IMR-90 (cell line): ENCODE results near the gene SLC1A7. TPM values are rescaled to one million over a fixed set of nuclear protein-coding genes. Genes with fewer than 3 reads are reported as not detected.

Experiments used
- ATAC-seq: fragments of 200-7000 bp; cut with Tn5 transposase; 2 replicates; pipeline ENCODE4 v1.9.1; 2020; ENCODE audit warnings: low read depth, mild to moderate bottlenecking, moderate library complexity
- BruUV-seq: library from RNA; stranded (reverse); fragments of 400-500 nt; replicated peaks from 2 replicates; lab custom pipeline; 2021; lab: Mats Ljungman, UMichigan
- CTCF ChIA-PET: fragments of 300-600 bp; formaldehyde crosslinking; extraction: SDS; loops from one replicate; lab custom pipeline; 2021; ENCODE audit warnings: antibody characterized with exemption; lab: Yijun Ruan, JAX
- POLR2A ChIA-PET: fragments of 300-600 bp; sonication (Branson Sonifier 250); formaldehyde crosslinking; loops from one replicate; lab custom pipeline; 2022; ENCODE audit warnings: antibody characterized with exemption; ENCODE audit not compliant: unreplicated experiment; lab: Charles Lee
- DNase-seq: peaks from one replicate; pipeline ENCODE4 v3.0.0; 2013
- H2AFZ ChIP-seq: replicated peaks from 2 replicates; pipeline ENCODE3; 2013; ENCODE audit warnings: low read length, mild to moderate bottlenecking; ENCODE audit not compliant: poor library complexity
- H2AK5ac ChIP-seq: 2 replicates; pipeline ENCODE4 v1.6.1; 2013; ENCODE audit warnings: low read depth, low read length, inconsistent platforms
- H2AK9ac ChIP-seq: replicated peaks from 2 replicates; pipeline ENCODE3; 2013; ENCODE audit warnings: mild to moderate bottlenecking, low read depth, low read length, moderate library complexity; ENCODE audit not compliant: poor library complexity
- H2BK120ac ChIP-seq: 2 replicates; pipeline ENCODE4 v1.6.1; 2013; ENCODE audit warnings: low read depth, low read length, inconsistent platforms
- H2BK15ac ChIP-seq: 3 replicates; pipeline ENCODE4 v1.6.1; 2013; ENCODE audit warnings: low read depth, low read length, inconsistent platforms
- H2BK20ac ChIP-seq: 2 replicates; pipeline ENCODE4 v1.6.1; 2013; ENCODE audit warnings: low read depth, mild to moderate bottlenecking, inconsistent platforms, low read length, moderate library complexity
- H2BK5ac ChIP-seq: 2 replicates; pipeline ENCODE4 v1.6.1; 2013; ENCODE audit warnings: mild to moderate bottlenecking, low read depth, low read length, inconsistent platforms; ENCODE audit not compliant: poor library complexity, severe bottlenecking
- H3K14ac ChIP-seq: replicated peaks from 2 replicates; pipeline ENCODE4 v1.6.1; 2013; ENCODE audit warnings: low read depth, low read length, inconsistent platforms
- H3K18ac ChIP-seq: 2 replicates; pipeline ENCODE4 v1.6.1; 2013; ENCODE audit warnings: low read depth, low read length, control low read depth
- H3K23ac ChIP-seq: 2 replicates; pipeline ENCODE4 v1.6.1; 2013; ENCODE audit warnings: low read depth, low read length, inconsistent platforms
- H3K27ac ChIP-seq: 2 replicates; pipeline ENCODE4 v1.5.1; 2013; ENCODE audit warnings: mild to moderate bottlenecking, control low read depth, low read length; ENCODE audit not compliant: insufficient read depth
- H3K27me3 ChIP-seq: 2 replicates; pipeline ENCODE4 v1.6.1; 2013; ENCODE audit warnings: low read length; ENCODE audit not compliant: control insufficient read depth, insufficient read depth
- H3K36me3 ChIP-seq: 2 replicates; pipeline ENCODE4 v1.6.1; 2013; ENCODE audit warnings: low read length, mixed read lengths; ENCODE audit not compliant: control insufficient read depth, insufficient read depth
- H3K4ac ChIP-seq: 2 replicates; pipeline ENCODE4 v1.6.1; 2013; ENCODE audit warnings: low read depth, low read length, inconsistent platforms
- H3K4me1 ChIP-seq: 2 replicates; pipeline ENCODE4 v1.6.1; 2013; ENCODE audit warnings: low read length, mixed read lengths; ENCODE audit not compliant: control insufficient read depth, insufficient read depth
- H3K4me2 ChIP-seq: 2 replicates; pipeline ENCODE4 v1.6.1; 2013; ENCODE audit warnings: low read depth, mild to moderate bottlenecking, control low read depth, low read length, moderate library complexity
- H3K4me3 ChIP-seq: 2 replicates; pipeline ENCODE4 v1.5.1; 2013; ENCODE audit warnings: low read depth, mild to moderate bottlenecking, control low read depth, low read length, moderate library complexity; ENCODE audit not compliant: insufficient read depth
- H3K56ac ChIP-seq: 2 replicates; pipeline ENCODE4 v1.6.1; 2013; ENCODE audit warnings: low read length, inconsistent platforms; ENCODE audit not compliant: insufficient read depth; ENCODE audit errors: extremely low read depth
- H3K79me1 ChIP-seq, 2 experiments: 2 replicates each; pipeline ENCODE4 v1.6.1; 2013; ENCODE audit warnings: low read length in 2 of 2, inconsistent platforms in 1 of 2, low read depth in 1 of 2
- H3K9ac ChIP-seq: 2 replicates; pipeline ENCODE4 v1.6.1; 2013; ENCODE audit warnings: low read depth, low read length, control low read depth
- H3K9me1 ChIP-seq: 2 replicates; pipeline ENCODE4 v1.6.1; 2013; ENCODE audit warnings: low read length, inconsistent platforms; ENCODE audit not compliant: insufficient read depth
- H3K9me3 ChIP-seq: 2 replicates; pipeline ENCODE4 v1.6.1; 2013; ENCODE audit warnings: low read length; ENCODE audit not compliant: control insufficient read depth, insufficient read depth
- H4K20me1 ChIP-seq: 2 replicates; pipeline ENCODE4 v1.6.1; 2013; ENCODE audit warnings: low read length, inconsistent platforms; ENCODE audit not compliant: insufficient read depth
- H4K5ac ChIP-seq: 2 replicates; pipeline ENCODE4 v1.6.1; 2013; ENCODE audit warnings: mild to moderate bottlenecking, low read depth, low read length, control low read depth
- H4K8ac ChIP-seq, 2 experiments: 2 replicates each; pipeline ENCODE4 v1.6.1; 2013; ENCODE audit warnings: low read depth in 2 of 2, low read length in 2 of 2, control low read depth in 1 of 2, inconsistent platforms in 1 of 2
- H4K91ac ChIP-seq: 2 replicates; pipeline ENCODE4 v1.6.1; 2013; ENCODE audit warnings: low read depth, low read length, inconsistent platforms; ENCODE audit not compliant: insufficient read depth
- BHLHE40 ChIP-seq: fragments of 150-350 bp; IDR thresholded peaks from 2 replicates; pipeline ENCODE4 v1.6.1; 2016; ENCODE audit warnings: mild to moderate bottlenecking, low read depth, low read length
- CEBPB ChIP-seq: IDR thresholded peaks from 2 replicates; pipeline ENCODE4 v1.6.1; 2012; ENCODE audit warnings: low read depth, low read length, improper control_type of control experiment
- CHD1 ChIP-seq: IDR thresholded peaks from 2 replicates; pipeline ENCODE4 v1.6.1; 2012; ENCODE audit warnings: low read depth, low read length, improper control_type of control experiment
- CTCF ChIP-seq: conservative IDR thresholded peaks from 2 replicates; pipeline ENCODE4 v1.5.1; 2012; ENCODE audit warnings: mild to moderate bottlenecking, low read depth, low read length, improper control_type of control experiment
- ELK1 ChIP-seq: fragments of 150-350 bp; IDR thresholded peaks from 2 replicates; pipeline ENCODE4 v1.6.1; 2016; ENCODE audit warnings: low read depth, mild to moderate bottlenecking, low read length, moderate library complexity, borderline replicate concordance
- FOS ChIP-seq: fragments of 150-350 bp; IDR thresholded peaks from 2 replicates; pipeline ENCODE4 v1.6.1; 2016; ENCODE audit warnings: low read depth, low read length
- MAFK ChIP-seq: IDR thresholded peaks from 2 replicates; pipeline ENCODE4 v1.6.1; 2012; ENCODE audit warnings: low read depth, low read length, improper control_type of control experiment
- MAZ ChIP-seq: IDR thresholded peaks from 2 replicates; pipeline ENCODE4 v1.6.1; 2012; ENCODE audit warnings: low read depth, mild to moderate bottlenecking, low read length, improper control_type of control experiment, moderate library complexity, borderline replicate concordance
- MXI1 ChIP-seq: IDR thresholded peaks from 2 replicates; pipeline ENCODE4 v1.6.1; 2012; ENCODE audit warnings: low read depth, mild to moderate bottlenecking, low read length, moderate library complexity, borderline replicate concordance
- NFE2L2 ChIP-seq: fragments of 150-350 bp; IDR thresholded peaks from 2 replicates; pipeline ENCODE4 v1.6.1; 2016; ENCODE audit warnings: low read depth, mild to moderate bottlenecking, low read length
- POLR2A ChIP-seq: IDR thresholded peaks from 2 replicates; pipeline ENCODE4 v1.6.1; 2012; ENCODE audit warnings: mild to moderate bottlenecking, low read depth, low read length
- RAD21 ChIP-seq: IDR thresholded peaks from 2 replicates; pipeline ENCODE4 v1.6.1; 2012; ENCODE audit warnings: low read length, improper control_type of control experiment
- RCOR1 ChIP-seq: IDR thresholded peaks from 2 replicates; pipeline ENCODE4 v1.6.1; 2012; ENCODE audit warnings: mild to moderate bottlenecking, low read length, improper control_type of control experiment; ENCODE audit not compliant: insufficient replicate concordance
- RFX5 ChIP-seq: IDR thresholded peaks from 2 replicates; pipeline ENCODE4 v1.8.0; 2012; ENCODE audit warnings: low read depth, mild to moderate bottlenecking, low read length, moderate library complexity
- SMC3 ChIP-seq: fragments of 150-350 bp; IDR thresholded peaks from 2 replicates; pipeline ENCODE4 v1.6.1; 2016; ENCODE audit warnings: low read depth, mild to moderate bottlenecking, antibody characterized with exemption, low read length, moderate library complexity
- USF2 ChIP-seq: fragments of 150-350 bp; IDR thresholded peaks from 2 replicates; pipeline ENCODE4 v1.6.1; 2017; ENCODE audit warnings: mild to moderate bottlenecking, antibody characterized with exemption, low read length, low read depth
- WGBS, 2 experiments: methylation state at CpG; one replicate each; pipeline versions ENCODE4 v1.1.5 to v1.1.7; 2013; ENCODE audit warnings: missing lambda C conversion rate in 2 of 2; ENCODE audit not compliant: insufficient read length in 1 of 2; ENCODE audit errors: extremely low coverage in 2 of 2; 5-methylcytosine and 5-hydroxymethylcytosine counted together
- dilution Hi-C: fragments of 300-500 bp; cut with HindIII; formaldehyde crosslinking; loops from one replicate; pipeline ENCODE4 v1.14.3; 2018; ENCODE audit warnings: low sequenced_read_pairs; ENCODE audit not compliant: unreplicated experiment
- in situ Hi-C: fragments of 300-500 bp; cut with MboI; formaldehyde crosslinking; loops from 3 replicates; pipeline ENCODE4 v1.14.3; 2019; ENCODE audit warnings: low sequenced_read_pairs, inconsistent platforms, mixed read lengths
- intact Hi-C: fragments of 100-400 bp; cut with micrococcal nuclease; formaldehyde crosslinking; loops from 2 replicates; pipeline ENCODE4 v1.10.0; 2022
- polyA plus RNA-seq, 3 experiments: library from polyadenylated mRNA; depleted of rRNA; stranded (reverse); fragments of >200 nt; gene quantifications; 2 replicates each; pipeline ENCODE4 v1.2.3, GENCODE V29; 2012; ENCODE audit warnings: low replicate concordance in 1 of 3
- total RNA-seq: library from RNA; depleted of rRNA; stranded (reverse); fragments of >200 nt; gene quantifications from 2 replicates; pipeline ENCODE4 v1.2.3, GENCODE V29; 2012

The SLC1A7 gene
- total and polyA plus RNA-seq, 2 of the 4 experiments (the other 2 are of a cell fraction) = 0.05 TPM; not detected in 1

GRCh38 chr1:53080041-53080440 lies 62.4 kb downstream of the SLC1A7 start:
- H3K4me3 ChIP-seq = no peak overlapping the region
- no peak overlapping the region for H3K56ac ChIP-seq
- H3K14ac ChIP-seq = no peak overlapping the region
- H4K8ac ChIP-seq = no peak overlapping the region
- H4K5ac ChIP-seq = no peak overlapping the region
- intact Hi-C loops (no loop called here), dilution Hi-C loops (no loop called here), in situ Hi-C loops (no loop called here)
- DNase-seq (no peak), ATAC-seq (no peak)
- no peak overlapping the region for H2AK5ac ChIP-seq
- H3K36me3 ChIP-seq = peaks cover 35% of the 10 kb centered on the region
- ChIA-PET POLR2A (interaction anchor here (0.6 kb wide), 1 partner anchor 568 kb away, joined by 8 read pairs; no protein-coding TSS in a partner anchor), CTCF (no interaction called here)
- H3K9ac ChIP-seq = no peak overlapping the region
- no peak overlapping the region for H3K4me2 ChIP-seq
- H2AFZ ChIP-seq = no peak overlapping the region
- no TSS peak for BruUV-seq
- TF ChIP-seq SMC3 = no peak
- no peak for TF ChIP-seq CEBPB
- TF ChIP-seq BHLHE40 = no peak
- no peak for TF ChIP-seq MAZ
- no peak for TF ChIP-seq CTCF
- no peak for TF ChIP-seq RAD21
- no peak for TF ChIP-seq USF2
- TF ChIP-seq NFE2L2 = no peak
- no peak for TF ChIP-seq RFX5
- TF ChIP-seq RCOR1 = no peak
- TF ChIP-seq CHD1 = no peak
- no peak for TF ChIP-seq MXI1
- no peak for TF ChIP-seq FOS
- TF ChIP-seq MAFK = no peak
- no peak for TF ChIP-seq POLR2A
- no peak for TF ChIP-seq ELK1
- H2AK9ac ChIP-seq = no peak overlapping the region
- no peaks in the 10 kb centered on the region for H3K4me1 ChIP-seq
- H2BK5ac ChIP-seq = no peak overlapping the region
- H3K18ac ChIP-seq = no peak overlapping the region
- no peaks in the 10 kb centered on the region for H3K79me1 ChIP-seq
- no peak overlapping the region for H2BK20ac ChIP-seq
- H3K4ac ChIP-seq = no peak overlapping the region
- H4K20me1 ChIP-seq = no peaks in the 10 kb centered on the region
- H3K23ac ChIP-seq = no peak overlapping the region
- no peaks in the 10 kb centered on the region for H3K27me3 ChIP-seq
- H2BK15ac ChIP-seq = no peak overlapping the region
- no peak overlapping the region for H4K91ac ChIP-seq
- H3K27ac ChIP-seq = no peak overlapping the region
- no peak overlapping the region for H2BK120ac ChIP-seq
- H3K9me3 ChIP-seq = no peaks in the 10 kb centered on the region
- H3K9me1 ChIP-seq = no peaks in the 10 kb centered on the region; the same call in 1 of the 2 replicates
- no CpG with 5 or more reads among the region's 3 CpGs for WGBS, 2 experiments
